GM10248 (cell line): Measurements from ENCODE around the gene CD48.

Experiments used
- CTCF ChIA-PET: fragments of 300-600 bp; sonication (Branson Sonifier 250); formaldehyde crosslinking; extraction: SDS; loops from one replicate; lab custom pipeline; 2021; ENCODE audit warnings: antibody characterized with exemption; lab: Yijun Ruan, JAX
- POLR2A ChIA-PET: fragments of 350-650 bp; sonication (Branson Sonifier 250); formaldehyde crosslinking; extraction: SDS; loops from one replicate; lab custom pipeline; 2020; ENCODE audit warnings: antibody characterized with exemption; lab: Yijun Ruan, JAX
- DNase-seq: peaks from one replicate; pipeline ENCODE4 v3.0.0; 2012; ENCODE audit errors: extremely low spot score
- TF ChIP-seq, protein P1 (sequence below): IDR thresholded peaks from 2 replicates; pipeline ENCODE4 v1.5.1; 2012; ENCODE audit warnings: mild to moderate bottlenecking, low read depth; ENCODE audit errors: extremely low read depth, missing control alignments, control extremely low read depth

CD48 gene

DNA sequence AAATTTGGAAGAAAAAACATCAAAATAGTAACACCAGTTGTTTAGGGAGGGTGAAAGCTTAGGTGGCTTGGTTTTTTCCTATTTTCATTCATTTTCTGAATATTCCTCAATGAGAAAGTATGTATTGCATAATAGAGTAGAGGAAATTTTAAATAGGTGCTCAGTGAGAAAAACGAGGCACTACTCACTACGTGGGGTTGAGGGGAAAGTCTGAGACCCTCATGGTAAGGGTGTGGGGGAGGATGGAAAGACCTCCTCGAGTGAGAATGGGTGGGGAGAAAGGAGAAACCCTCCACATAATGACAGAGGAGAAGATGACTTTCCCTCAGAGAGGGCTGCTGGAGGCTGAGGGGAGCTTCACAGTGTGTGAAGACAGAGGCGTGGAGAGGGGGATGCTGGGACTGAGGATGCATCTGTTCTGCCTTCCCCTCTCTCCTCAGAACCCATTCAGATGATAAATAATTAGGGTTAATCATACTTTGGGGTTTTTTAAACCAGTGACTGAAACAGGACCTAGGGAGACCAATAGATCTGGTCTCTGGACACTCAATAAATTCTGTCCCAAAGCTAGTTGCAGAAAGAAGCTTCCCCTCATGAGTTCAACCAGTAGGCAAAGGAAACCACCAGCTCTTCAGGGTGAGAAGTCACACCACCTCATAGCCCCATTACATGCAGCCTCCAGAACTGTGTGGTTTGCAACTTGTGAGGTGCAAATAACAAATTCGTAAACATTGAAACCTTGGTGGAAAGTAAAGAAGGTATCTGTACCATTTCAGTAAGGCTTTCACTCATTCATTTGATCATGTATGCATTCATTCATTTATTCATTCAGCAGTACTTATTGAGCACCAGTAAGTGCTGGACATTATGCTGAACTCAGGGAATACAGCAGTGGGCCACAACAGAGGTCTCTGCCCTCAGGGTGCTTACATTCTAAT, 44.6 kb upstream of the CD48 start:
- TF ChIP-seq, protein P1, sequence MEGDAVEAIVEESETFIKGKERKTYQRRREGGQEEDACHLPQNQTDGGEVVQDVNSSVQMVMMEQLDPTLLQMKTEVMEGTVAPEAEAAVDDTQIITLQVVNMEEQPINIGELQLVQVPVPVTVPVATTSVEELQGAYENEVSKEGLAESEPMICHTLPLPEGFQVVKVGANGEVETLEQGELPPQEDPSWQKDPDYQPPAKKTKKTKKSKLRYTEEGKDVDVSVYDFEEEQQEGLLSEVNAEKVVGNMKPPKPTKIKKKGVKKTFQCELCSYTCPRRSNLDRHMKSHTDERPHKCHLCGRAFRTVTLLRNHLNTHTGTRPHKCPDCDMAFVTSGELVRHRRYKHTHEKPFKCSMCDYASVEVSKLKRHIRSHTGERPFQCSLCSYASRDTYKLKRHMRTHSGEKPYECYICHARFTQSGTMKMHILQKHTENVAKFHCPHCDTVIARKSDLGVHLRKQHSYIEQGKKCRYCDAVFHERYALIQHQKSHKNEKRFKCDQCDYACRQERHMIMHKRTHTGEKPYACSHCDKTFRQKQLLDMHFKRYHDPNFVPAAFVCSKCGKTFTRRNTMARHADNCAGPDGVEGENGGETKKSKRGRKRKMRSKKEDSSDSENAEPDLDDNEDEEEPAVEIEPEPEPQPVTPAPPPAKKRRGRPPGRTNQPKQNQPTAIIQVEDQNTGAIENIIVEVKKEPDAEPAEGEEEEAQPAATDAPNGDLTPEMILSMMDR: no peak
- CTCF ChIA-PET: interaction anchor here (1.3 to 6.3 kb wide), 7 partner anchors 12 to 74 kb away, joined by 3 to 44 read pairs (median 7); no protein-coding TSS in a partner anchor
- POLR2A ChIA-PET: interaction anchor here (0.6 to 1.9 kb wide), 7 partner anchors 9 to 195 kb away, joined by 3 to 4 read pairs (median 3); no protein-coding TSS in a partner anchor
- DNase-seq: no peak

DNA sequence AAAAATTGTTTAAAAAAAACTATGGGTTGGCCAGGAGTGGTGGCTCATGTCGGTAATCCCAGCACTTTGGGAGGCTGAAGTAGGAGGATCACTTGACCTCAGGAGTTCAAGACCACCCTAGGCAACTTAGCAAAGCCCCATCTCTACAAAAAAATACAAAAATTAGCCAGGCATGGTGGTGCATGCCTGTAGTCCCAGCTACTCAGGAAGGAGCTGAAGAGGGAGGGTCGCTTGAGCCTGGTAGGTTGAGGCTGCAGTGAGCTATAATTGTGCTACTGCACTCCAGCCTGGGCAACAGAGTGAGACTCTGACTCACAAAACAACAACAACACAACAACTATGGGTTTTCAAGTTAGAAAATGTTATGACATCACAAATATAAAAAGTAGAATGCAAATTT, 43.8 kb upstream of the CD48 start:
- ChIA-PET POLR2A (interaction anchor here (0.6 to 1.9 kb wide), 2 partner anchors 15 to 75 kb away, joined by 3 to 4 read pairs; no protein-coding TSS in a partner anchor), CTCF (interaction anchor here (1.3 to 6.3 kb wide), 7 partner anchors 11 to 73 kb away, joined by 3 to 44 read pairs (median 7); no protein-coding TSS in a partner anchor)

DNA sequence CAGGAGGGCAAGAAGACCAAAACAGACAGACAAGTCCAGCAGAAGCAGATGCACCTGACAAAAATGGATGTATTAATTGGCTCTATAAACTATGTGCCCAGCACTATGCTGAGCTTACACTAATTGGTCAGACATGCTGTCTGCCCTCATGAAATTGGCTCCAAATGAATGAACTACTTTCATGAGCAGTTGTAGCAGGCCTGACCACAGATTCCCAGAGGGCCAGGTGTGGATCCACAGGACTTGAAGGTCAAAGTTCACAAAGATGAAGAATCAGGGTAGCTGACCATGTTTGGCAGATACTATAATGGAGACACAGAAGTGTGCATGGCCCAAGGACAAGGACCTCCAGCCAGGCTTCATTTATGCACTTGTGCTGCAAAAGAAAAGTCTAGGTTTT, 42.0 kb upstream of the CD48 start:
- ChIA-PET POLR2A (interaction anchor here (1.3 kb wide), 1 partner anchor 15 kb away, joined by 4 read pairs; no protein-coding TSS in a partner anchor), CTCF (interaction anchor here (6.3 kb wide), 1 partner anchor 15 kb away, joined by 44 read pairs; no protein-coding TSS in a partner anchor)
- TF ChIP-seq, protein P1: no peak
- no peak for DNase-seq

More for the DNA sequence above, 43.8 kb upstream of the CD48 start:
- TF ChIP-seq, protein P1: no peak
- DNase-seq: no peak

DNA sequence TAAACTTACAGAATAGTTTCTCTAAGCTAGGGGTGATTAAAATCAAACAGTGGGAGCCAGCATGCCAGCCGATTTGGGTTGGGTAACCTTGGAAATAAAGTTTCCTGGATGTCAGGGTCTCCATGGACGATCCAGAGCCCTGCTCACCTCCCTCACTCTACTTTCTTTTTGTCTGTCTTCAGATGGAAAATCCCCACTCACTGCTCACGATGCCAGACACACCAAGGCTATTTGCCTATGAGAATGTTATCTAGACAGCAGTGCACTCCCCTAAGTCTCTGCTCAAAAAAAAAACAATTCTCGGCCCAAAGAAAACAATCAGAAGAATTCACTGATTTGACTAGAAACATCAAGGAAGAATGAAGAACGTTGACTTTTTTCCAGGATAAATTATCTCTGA, 41.3 kb upstream of the CD48 start:
- no peak for DNase-seq
- TF ChIP-seq, protein P1: no peak
- ChIA-PET POLR2A (no interaction called here), CTCF (interaction anchor here (1.1 to 6.3 kb wide), 3 partner anchors 16 to 24 kb away, joined by 3 to 44 read pairs (median 5); no protein-coding TSS in a partner anchor)

DNA sequence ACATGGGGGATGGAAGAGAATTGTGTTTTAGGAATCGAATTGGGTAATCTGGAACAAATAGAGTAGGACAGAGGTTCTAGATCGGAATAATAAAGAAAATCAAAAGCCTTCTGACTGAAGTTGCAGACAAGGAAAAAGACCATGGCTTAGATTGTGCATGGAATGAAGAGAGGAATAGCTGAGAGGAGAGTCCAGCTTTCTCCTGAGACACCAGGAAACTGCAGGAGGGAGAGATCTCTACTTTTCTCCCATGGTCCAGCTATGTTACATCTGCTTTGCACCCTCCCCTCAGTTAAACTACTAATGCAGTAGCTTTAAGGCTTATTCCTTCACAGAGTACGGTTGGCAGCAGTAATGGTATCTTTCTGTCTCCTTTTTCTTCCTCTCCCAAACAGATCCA, 40.8 kb upstream of the CD48 start:
- DNase-seq: no peak
- POLR2A ChIA-PET: no interaction called here
- CTCF ChIA-PET: interaction anchor here (1.1 to 6.3 kb wide), 4 partner anchors 16 to 44 kb away, joined by 3 to 44 read pairs (median 4); no protein-coding TSS in a partner anchor
- TF ChIP-seq, protein P1: no peak

DNA sequence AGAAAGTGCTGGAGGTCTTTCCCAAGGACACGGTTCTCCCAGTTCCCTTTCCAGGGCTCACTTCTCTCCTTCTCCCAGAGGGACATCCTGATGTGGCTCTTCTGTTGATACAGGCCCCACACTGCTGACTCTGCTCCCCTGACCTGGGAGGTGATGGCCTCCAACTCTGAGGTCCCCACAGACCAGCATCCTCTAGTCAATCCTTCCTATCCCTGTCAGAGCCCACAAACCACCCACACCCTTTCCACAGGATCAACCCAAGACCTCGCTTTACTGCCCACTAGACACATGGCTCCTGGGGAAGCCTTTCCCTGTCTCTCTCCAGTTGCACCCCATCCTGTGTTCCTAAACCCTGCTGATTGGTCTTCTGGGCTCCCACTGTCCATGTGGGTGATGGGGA, 39.0 kb upstream of the CD48 start:
- no peak for DNase-seq
- ChIA-PET POLR2A (no interaction called here), CTCF (interaction anchor here (0.6 to 2.0 kb wide), 3 partner anchors 26 to 80 kb away, joined by 3 to 6 read pairs (median 4); no protein-coding TSS in a partner anchor)
- TF ChIP-seq, protein P1: no peak
